Measurements from ENCODE around the gene TAF8. TPM values are rescaled to one million over a fixed set of nuclear protein-coding genes. Genes with fewer than 3 reads are reported as not detected.

The TAF8 gene
- total RNA-seq, 1 donor from 2014 or later: 21.9 TPM

DNA sequence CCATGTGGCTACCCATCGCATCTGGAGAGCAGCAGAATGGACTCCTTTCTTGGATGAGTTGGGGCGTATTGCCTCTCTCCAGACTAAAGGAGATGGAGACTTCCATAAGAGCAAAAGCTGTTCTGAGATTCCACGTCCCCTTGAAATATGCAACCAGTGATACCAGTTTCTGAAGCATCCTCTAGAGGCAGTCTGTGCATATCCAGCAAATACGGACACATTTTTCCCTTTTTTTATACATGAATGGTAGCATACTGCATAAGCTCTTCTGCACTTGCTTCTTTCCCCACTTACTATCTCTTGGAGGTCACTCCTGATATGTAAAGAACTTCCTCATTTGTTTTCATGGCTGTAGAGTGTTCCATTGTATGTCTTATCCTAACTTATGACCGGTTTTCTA, 34.6 kb downstream of the TAF8 start:
- Mint-ChIP-seq H3K4me3 (ENCODE audit: unreplicated experiment) (no peak overlapping the region), H3K27me3 (ENCODE audit: unreplicated experiment) (no peaks in the 10 kb centered on the region), H3K27ac (ENCODE audit: unreplicated experiment) (no peak overlapping the region), H3K36me3 (ENCODE audit: low read depth, unreplicated experiment) (peaks cover 4% of the 10 kb centered on the region), H3K9me3 (ENCODE audit: unreplicated experiment) (no peaks in the 10 kb centered on the region), H3K4me1 (ENCODE audit: unreplicated experiment) (no peaks in the 10 kb centered on the region)
- no peak for DNase-seq (ENCODE audit: low spot score)
- TF ChIP-seq, protein P1, sequence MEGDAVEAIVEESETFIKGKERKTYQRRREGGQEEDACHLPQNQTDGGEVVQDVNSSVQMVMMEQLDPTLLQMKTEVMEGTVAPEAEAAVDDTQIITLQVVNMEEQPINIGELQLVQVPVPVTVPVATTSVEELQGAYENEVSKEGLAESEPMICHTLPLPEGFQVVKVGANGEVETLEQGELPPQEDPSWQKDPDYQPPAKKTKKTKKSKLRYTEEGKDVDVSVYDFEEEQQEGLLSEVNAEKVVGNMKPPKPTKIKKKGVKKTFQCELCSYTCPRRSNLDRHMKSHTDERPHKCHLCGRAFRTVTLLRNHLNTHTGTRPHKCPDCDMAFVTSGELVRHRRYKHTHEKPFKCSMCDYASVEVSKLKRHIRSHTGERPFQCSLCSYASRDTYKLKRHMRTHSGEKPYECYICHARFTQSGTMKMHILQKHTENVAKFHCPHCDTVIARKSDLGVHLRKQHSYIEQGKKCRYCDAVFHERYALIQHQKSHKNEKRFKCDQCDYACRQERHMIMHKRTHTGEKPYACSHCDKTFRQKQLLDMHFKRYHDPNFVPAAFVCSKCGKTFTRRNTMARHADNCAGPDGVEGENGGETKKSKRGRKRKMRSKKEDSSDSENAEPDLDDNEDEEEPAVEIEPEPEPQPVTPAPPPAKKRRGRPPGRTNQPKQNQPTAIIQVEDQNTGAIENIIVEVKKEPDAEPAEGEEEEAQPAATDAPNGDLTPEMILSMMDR (IDR thresholded peaks at IDR 0.05; ENCODE audit: unreplicated experiment): no peak

DNA sequence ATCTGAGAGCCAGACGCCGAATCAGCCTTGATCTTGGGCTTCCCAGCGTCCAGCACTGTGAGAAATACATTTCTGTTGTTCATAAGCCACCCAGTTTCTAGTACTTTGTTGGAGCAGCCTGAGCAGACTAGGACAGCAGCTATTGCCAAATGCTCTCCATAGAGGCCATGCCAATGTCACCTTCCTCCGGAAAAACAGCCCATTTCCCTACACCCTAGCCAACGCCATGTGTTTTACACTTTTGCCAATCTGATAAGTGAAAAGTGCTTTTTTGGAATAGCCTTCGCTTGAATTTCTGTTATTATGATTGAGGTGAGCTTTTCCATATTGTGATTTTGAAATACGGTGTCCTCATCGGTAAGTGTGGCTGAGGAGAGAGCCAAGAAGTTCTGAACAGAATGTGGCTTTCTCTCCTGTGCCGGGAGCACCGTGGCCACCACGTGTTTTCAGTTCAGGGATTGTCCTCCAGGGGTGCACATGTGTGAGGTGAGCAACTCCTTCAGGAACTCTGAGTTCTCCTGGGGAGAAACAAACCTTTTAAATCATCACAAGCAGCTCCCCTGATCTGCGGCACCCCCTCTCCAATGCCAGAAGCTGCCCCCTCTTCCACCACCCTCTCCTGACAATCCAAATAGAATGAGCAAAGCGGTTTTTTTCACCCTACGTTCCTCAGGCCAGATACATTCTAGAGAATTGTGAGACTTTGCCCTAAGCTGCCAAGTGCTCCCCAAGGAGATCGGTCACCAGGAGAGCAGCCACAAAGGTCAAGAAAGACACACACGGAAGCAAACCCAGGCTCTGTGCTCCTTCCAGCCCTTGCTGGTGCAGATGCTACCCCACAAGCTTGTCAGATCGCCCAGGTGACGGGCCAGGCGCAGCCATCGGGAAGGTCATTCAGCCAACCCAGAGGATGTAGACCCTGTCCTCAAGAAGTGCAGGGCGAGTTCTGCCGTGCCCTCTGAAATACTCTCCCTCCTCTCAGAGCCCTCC, 36.0 kb downstream of the TAF8 start:
- Mint-ChIP-seq H3K27ac (ENCODE audit: unreplicated experiment) (no peak overlapping the region), H3K4me3 (ENCODE audit: unreplicated experiment) (no peak overlapping the region), H3K4me1 (ENCODE audit: unreplicated experiment) (no peaks in the 10 kb centered on the region), H3K27me3 (ENCODE audit: unreplicated experiment) (no peaks in the 10 kb centered on the region), H3K9me3 (ENCODE audit: unreplicated experiment) (no peaks in the 10 kb centered on the region), H3K36me3 (ENCODE audit: low read depth, unreplicated experiment) (no peaks in the 10 kb centered on the region)
- no peak for DNase-seq (ENCODE audit: low spot score)
- TF ChIP-seq, protein P1 (IDR thresholded peaks at IDR 0.05; ENCODE audit: unreplicated experiment): peak; percentile 43

DNA sequence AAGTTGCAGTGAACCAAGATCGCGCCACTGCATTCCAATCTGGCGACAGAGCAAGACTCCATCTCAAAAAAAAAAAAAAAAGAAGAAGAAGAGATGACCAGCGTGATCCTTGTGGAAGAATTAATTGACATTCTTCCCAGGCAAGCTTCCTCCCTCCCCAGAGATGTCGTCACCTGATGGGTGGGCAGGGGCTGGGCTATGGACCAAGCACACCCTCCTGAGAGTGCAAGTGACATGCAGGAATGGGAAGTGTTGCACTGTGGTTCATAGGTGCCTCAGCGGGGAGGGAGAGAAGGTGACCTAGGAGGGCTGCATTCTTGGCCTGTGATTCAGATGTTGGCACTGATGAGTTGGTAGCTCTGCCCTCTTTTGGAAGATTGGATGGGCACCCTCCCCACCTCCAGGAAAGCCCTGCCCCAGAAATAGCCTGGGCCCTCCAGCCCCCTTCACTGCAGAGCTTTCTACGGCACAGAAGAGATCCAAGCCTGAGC, 37.8 kb downstream of the TAF8 start:
- DNase-seq (ENCODE audit: low spot score): no peak

DNA sequence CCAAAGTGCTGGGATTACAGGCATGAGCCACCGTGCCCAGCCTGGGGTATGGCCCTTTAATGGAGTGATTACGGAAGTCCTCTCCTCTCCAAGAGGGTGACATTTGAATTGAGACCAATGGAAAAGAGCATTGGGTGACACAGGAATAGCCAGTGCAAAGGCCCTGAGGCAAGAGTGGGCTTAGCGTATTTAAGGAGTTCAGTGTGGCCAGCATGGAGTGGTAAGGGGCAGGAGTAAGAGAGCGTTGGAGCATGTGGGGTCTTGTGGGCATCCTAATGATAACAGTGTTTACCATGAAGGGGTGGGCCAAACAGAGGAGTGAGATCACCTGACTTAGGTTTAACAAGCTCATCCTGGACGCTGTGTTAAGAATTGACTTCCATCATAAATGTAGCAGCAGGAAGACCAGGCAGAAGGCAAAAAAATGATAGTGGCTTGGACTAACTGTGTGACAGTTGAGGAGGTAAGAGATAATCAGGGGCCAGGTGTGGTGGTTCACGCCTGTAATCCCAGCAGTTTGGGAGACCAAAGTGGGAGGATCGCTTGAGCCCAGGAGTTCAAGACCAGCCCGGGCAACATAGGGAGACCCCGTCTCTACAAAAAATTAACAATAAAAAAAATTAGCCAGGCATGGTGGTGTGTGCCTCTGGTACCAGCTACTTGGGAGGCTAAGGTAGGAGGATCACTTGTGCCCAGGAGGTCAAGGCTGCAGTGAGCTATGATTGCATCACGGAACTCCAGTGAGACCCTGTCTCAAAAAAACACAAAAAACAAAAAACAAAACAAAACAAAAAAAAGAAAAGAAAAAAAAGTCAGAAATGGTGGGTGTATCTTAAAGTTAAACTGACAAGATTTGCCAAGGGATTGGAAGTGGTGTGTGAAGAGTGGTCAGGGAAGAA, 40.7 kb downstream of the TAF8 start:
- TF ChIP-seq, protein P1 (IDR thresholded peaks at IDR 0.05; ENCODE audit: unreplicated experiment): no peak
- H3K4me1 Mint-ChIP-seq (ENCODE audit: unreplicated experiment): no peaks in the 10 kb centered on the region
- DNase-seq (ENCODE audit: low spot score): no peak
- no peaks in the 10 kb centered on the region for H3K9me3 Mint-ChIP-seq (ENCODE audit: unreplicated experiment)
- no peaks in the 10 kb centered on the region for H3K36me3 Mint-ChIP-seq (ENCODE audit: low read depth, unreplicated experiment)
- H3K4me3 Mint-ChIP-seq (ENCODE audit: unreplicated experiment): no peak overlapping the region
- peaks cover 6% of the 10 kb centered on the region for H3K27me3 Mint-ChIP-seq (ENCODE audit: unreplicated experiment)
- no peak overlapping the region for H3K27ac Mint-ChIP-seq (ENCODE audit: unreplicated experiment)

More for the DNA sequence above, 37.8 kb downstream of the TAF8 start:
- Mint-ChIP-seq H3K27me3 (ENCODE audit: unreplicated experiment) (peaks cover 5% of the 10 kb centered on the region), H3K4me1 (ENCODE audit: unreplicated experiment) (no peaks in the 10 kb centered on the region), H3K36me3 (ENCODE audit: low read depth, unreplicated experiment) (no peaks in the 10 kb centered on the region), H3K4me3 (ENCODE audit: unreplicated experiment) (no peak overlapping the region), H3K9me3 (ENCODE audit: unreplicated experiment) (no peaks in the 10 kb centered on the region), H3K27ac (ENCODE audit: unreplicated experiment) (no peak overlapping the region)
- TF ChIP-seq, protein P1 (IDR thresholded peaks at IDR 0.05; ENCODE audit: unreplicated experiment): no peak
